Hepatocyte (in vitro differentiated cells): ENCODE results near the gene SEC14L2. TPM values are rescaled to one million over a fixed set of nuclear protein-coding genes. Genes with fewer than 3 reads are reported as not detected.
A peak's percentile ranks its signal among the peaks of the same experiment; 100 is the strongest.

Experiments used
- DNase-seq: peaks from one replicate; pipeline ENCODE4 v3.0.0-alpha.2; 2016; ENCODE audit warnings: low spot score
- H2AFZ ChIP-seq: fragments of 200-600 bp; sonication (generic); 2 replicates; pipeline ENCODE4 v1.6.0; 2016; ENCODE audit warnings: antibody characterized with exemption, mild to moderate bottlenecking
- H3K27ac ChIP-seq: fragments of 200-600 bp; sonication (generic); 2 replicates; pipeline ENCODE4 v1.5.1; 2016; ENCODE audit warnings: mild to moderate bottlenecking
- H3K27me3 ChIP-seq: fragments of 200-600 bp; sonication (generic); 2 replicates; pipeline ENCODE4 v1.6.1; 2016
- H3K36me3 ChIP-seq: fragments of 200-600 bp; sonication (generic); replicated peaks from 2 replicates; pipeline ENCODE4 v1.5.1; 2016; ENCODE audit warnings: low read depth; ENCODE audit not compliant: insufficient read depth
- H3K4me1 ChIP-seq: fragments of 200-600 bp; sonication (generic); 2 replicates; pipeline ENCODE4 v1.5.1; 2016; ENCODE audit warnings: mild to moderate bottlenecking, moderate library complexity; ENCODE audit not compliant: insufficient read depth
- H3K4me2 ChIP-seq: fragments of 200-600 bp; sonication (generic); 2 replicates; pipeline ENCODE4 v1.6.0; 2016
- H3K4me3 ChIP-seq: fragments of 200-600 bp; sonication (generic); 2 replicates; pipeline ENCODE4 v1.5.1; 2016; ENCODE audit warnings: mild to moderate bottlenecking
- H3K79me2 ChIP-seq: fragments of 200-600 bp; sonication (generic); 2 replicates; pipeline ENCODE4 v1.6.0; 2017; ENCODE audit warnings: mild to moderate bottlenecking
- H3K9me2 ChIP-seq: fragments of 200-600 bp; sonication (generic); replicated peaks from 2 replicates; pipeline ENCODE4 v1.6.0; 2017; ENCODE audit warnings: mild to moderate bottlenecking; ENCODE audit not compliant: insufficient read depth
- H3K9me3 ChIP-seq: fragments of 200-600 bp; sonication (generic); 2 replicates; pipeline ENCODE4 v1.5.1; 2016; ENCODE audit warnings: low read depth, mild to moderate bottlenecking
- H4K20me1 ChIP-seq: fragments of 200-600 bp; sonication (generic); 2 replicates; pipeline ENCODE4 v1.6.0; 2016; ENCODE audit warnings: mild to moderate bottlenecking; ENCODE audit not compliant: insufficient read depth, poor library complexity, severe bottlenecking
- EZH2 ChIP-seq: fragments of 200-600 bp; sonication (generic); IDR thresholded peaks from 2 replicates; pipeline ENCODE4 v1.6.1; 2016; ENCODE audit warnings: antibody characterized with exemption, mild to moderate bottlenecking, borderline replicate concordance
- EZH2phosphoT487 ChIP-seq: fragments of 200-600 bp; sonication (generic); IDR thresholded peaks from one replicate; pipeline ENCODE4 v1.6.1; 2018; ENCODE audit warnings: antibody characterized with exemption, mild to moderate bottlenecking, low read depth, moderate library complexity; ENCODE audit not compliant: unreplicated experiment, severe bottlenecking
- WGBS: methylation state at CpG from one replicate; pipeline ENCODE4 v1.1.6; 2016; ENCODE audit warnings: low lambda C conversion rate; ENCODE audit errors: missing lambda C conversion rate; 5-methylcytosine and 5-hydroxymethylcytosine counted together
- polyA plus RNA-seq: library from polyadenylated mRNA; unstranded; fragments of >200 nt; fragmentation: Nextera tagmentation; extraction: Ambion mirVana; gene quantifications from 2 replicates; pipeline ENCODE4 v1.2.1, GENCODE V29; 2016
- total RNA-seq: library from RNA; depleted of rRNA; stranded (reverse); fragments of >200 nt; gene quantifications from 2 replicates; pipeline ENCODE4 v1.2.3, GENCODE V29; 2014
- TF ChIP-seq, protein P1 (sequence below): fragments of 200-600 bp; sonication (generic); IDR thresholded peaks from 2 replicates; pipeline ENCODE4 v1.5.1; 2016; ENCODE audit warnings: antibody characterized with exemption, mild to moderate bottlenecking; ENCODE audit not compliant: poor library complexity

The SEC14L2 gene
- total and polyA plus RNA-seq, 2 experiments from 2014 or later, result 9.9 to 10.9 TPM

DNA sequence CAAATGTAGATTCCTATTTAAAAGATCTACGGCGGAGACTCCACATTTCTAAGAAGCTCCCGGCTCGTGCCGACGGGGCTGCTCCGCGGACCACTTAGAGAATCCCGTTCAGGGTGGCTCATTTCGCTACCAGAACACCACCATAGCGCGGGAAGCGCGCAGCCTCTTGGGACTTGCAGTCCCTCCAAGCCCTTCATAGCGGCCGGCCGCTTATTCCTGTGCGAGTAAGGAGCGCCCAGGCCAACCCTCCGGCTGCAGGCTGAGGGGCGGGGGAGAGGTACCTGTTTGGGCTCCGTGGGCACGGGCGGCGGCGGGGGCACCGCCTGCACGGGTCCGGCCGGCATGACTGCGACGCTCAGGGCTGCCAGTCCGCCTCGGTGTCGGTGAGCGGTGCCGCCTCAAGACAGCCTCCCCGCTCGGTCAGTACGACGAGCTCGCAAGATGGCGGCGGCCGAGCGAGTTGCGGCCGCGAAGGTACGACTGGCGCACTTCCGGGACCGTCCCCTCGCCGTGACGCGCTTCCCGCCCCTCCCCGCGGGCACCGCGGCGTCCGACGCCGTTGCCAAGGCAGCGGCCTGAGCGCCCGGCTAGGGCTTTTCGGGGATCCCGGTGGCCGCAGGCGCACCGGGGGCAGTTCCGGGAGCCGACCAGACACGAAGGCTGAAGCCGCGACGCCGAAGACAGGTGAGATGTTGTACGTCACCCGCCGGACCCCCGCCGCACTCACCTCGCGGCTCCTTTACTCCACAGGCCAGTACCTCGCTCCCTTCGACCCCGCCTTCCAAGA lies 40.2 kb upstream of the SEC14L2 start, which contains the start of the genes CCDC157 and SF3A1:
Gene CCDC157, plus strand, starts transcription at position 559 of the 787 bp plus-strand sequence. CDS start 8,994 bp downstream, outside the sequence.
Gene SF3A1, minus strand, starts transcription at position 446 of the 787 bp plus-strand sequence. Its CDS starts 102 bp downstream, at position 344.
- no peaks in the 10 kb centered on the region for H3K9me3 ChIP-seq
- WGBS, result 2% methylated on average over 75 of the region's 91 CpGs
- no peaks in the 10 kb centered on the region for H3K36me3 ChIP-seq
- H3K27me3 ChIP-seq, result no peaks in the 10 kb centered on the region
- H3K4me2 ChIP-seq, result peak within 1 kb of the TSS; percentile 91
- H2AFZ ChIP-seq, result peak within 1 kb of the TSS; percentile 80
- DNase-seq, result peak; percentile 96
- H3K4me1 ChIP-seq, result peaks cover 19% of the 10 kb centered on the region
- H3K9me2 ChIP-seq, result no peaks in the 10 kb centered on the region
- H3K4me3 ChIP-seq, result peak within 1 kb of the TSS; percentile 86
- TF ChIP-seq, protein P1, sequence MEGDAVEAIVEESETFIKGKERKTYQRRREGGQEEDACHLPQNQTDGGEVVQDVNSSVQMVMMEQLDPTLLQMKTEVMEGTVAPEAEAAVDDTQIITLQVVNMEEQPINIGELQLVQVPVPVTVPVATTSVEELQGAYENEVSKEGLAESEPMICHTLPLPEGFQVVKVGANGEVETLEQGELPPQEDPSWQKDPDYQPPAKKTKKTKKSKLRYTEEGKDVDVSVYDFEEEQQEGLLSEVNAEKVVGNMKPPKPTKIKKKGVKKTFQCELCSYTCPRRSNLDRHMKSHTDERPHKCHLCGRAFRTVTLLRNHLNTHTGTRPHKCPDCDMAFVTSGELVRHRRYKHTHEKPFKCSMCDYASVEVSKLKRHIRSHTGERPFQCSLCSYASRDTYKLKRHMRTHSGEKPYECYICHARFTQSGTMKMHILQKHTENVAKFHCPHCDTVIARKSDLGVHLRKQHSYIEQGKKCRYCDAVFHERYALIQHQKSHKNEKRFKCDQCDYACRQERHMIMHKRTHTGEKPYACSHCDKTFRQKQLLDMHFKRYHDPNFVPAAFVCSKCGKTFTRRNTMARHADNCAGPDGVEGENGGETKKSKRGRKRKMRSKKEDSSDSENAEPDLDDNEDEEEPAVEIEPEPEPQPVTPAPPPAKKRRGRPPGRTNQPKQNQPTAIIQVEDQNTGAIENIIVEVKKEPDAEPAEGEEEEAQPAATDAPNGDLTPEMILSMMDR, result no peak
- TF ChIP-seq EZH2phosphoT487, result no peak
- no peak for TF ChIP-seq EZH2
- H4K20me1 ChIP-seq, result peaks cover 36% of the 10 kb centered on the region
- H3K79me2 ChIP-seq, result peaks cover 42% of the 10 kb centered on the region
- H3K27ac ChIP-seq, result peak within 1 kb of the TSS; percentile 99

DNA sequence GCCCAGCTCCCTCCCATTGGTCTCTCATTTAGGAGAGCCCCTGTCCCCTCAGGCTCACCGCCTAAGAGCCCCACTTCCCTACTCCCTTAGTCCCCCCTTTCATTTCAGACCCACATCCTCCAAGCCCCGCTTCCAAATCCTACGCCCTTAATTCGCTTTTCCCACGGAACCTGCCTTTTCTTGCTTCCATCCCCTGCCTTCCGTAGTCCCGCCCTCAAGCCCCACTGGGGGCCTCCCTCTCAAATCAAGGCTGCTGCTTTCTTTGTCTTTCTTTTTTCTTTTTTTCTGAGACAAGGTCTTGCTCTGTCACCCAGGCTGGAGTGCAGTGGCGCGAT lies 39.6 kb upstream of the SEC14L2 start:
- 3% methylated on average over 9 of the region's 9 CpGs for WGBS
- peak overlapping the region; percentile 41 for H3K27ac ChIP-seq

GRCh38 chr22:30357650-30358215 lies 39.1 kb upstream of the SEC14L2 start:
- H3K79me2 ChIP-seq, result peaks cover 33% of the 10 kb centered on the region
- no peaks in the 10 kb centered on the region for H3K9me3 ChIP-seq
- DNase-seq, result no peak
- H3K4me1 ChIP-seq, result peaks cover 19% of the 10 kb centered on the region
- no peaks in the 10 kb centered on the region for H3K9me2 ChIP-seq
- peak overlapping the region; percentile 91 for H3K4me2 ChIP-seq
- no peaks in the 10 kb centered on the region for H3K27me3 ChIP-seq
- peak overlapping the region; percentile 74 for H3K4me3 ChIP-seq
- TF ChIP-seq EZH2, result no peak
- no peak for TF ChIP-seq EZH2phosphoT487
- TF ChIP-seq, protein P1, result no peak
- no peak overlapping the region for H3K27ac ChIP-seq
- peaks cover 33% of the 10 kb centered on the region for H4K20me1 ChIP-seq
- H3K36me3 ChIP-seq, result no peaks in the 10 kb centered on the region
- peak overlapping the region; percentile 80 for H2AFZ ChIP-seq
- 68% methylated on average over 22 of the region's 22 CpGs for WGBS

More for the DNA sequence above, 39.6 kb upstream of the SEC14L2 start:
- H2AFZ ChIP-seq, result peak overlapping the region; percentile 80
- no peaks in the 10 kb centered on the region for H3K9me3 ChIP-seq
- DNase-seq, result no peak
- peak overlapping the region; percentile 91 for H3K4me2 ChIP-seq
- H3K79me2 ChIP-seq, result peaks cover 39% of the 10 kb centered on the region
- H3K27me3 ChIP-seq, result no peaks in the 10 kb centered on the region
- H4K20me1 ChIP-seq, result peaks cover 36% of the 10 kb centered on the region
- H3K36me3 ChIP-seq, result no peaks in the 10 kb centered on the region
- peak overlapping the region; percentile 74 for H3K4me3 ChIP-seq
- no peak for TF ChIP-seq EZH2
- no peak for TF ChIP-seq EZH2phosphoT487
- TF ChIP-seq, protein P1, result no peak
- peaks cover 19% of the 10 kb centered on the region for H3K4me1 ChIP-seq
- no peaks in the 10 kb centered on the region for H3K9me2 ChIP-seq
